ENCODE results near the gene RASGRF2. TPM values are rescaled to one million over a fixed set of nuclear protein-coding genes. Genes with fewer than 3 reads are reported as not detected.

The RASGRF2 gene
- total and polyA plus RNA-seq, 9 of the 15 experiments (the other 6 are each of a cell fraction or from before 2014, with no cell fraction given), result 0.01 to 0.22 (median 0.08) TPM; not detected in 2

GRCh38 chr5:81147886-81148571 lies 187.9 kb downstream of the RASGRF2 start:
- CTCF ChIA-PET (ENCODE audit: low intra/inter-chr PET ratio), result interaction anchor here (0.6 kb wide), 1 partner anchor 11 kb away, joined by 3 read pairs; no protein-coding TSS in a partner anchor
- BruUV-seq (replicated peaks), result no TSS peak
- no peaks in the 10 kb centered on the region for H3K79me2 ChIP-seq (ENCODE audit: control insufficient read depth, insufficient read depth, low read length)
- ATAC-seq (no peak), FAIRE-seq (no peak), DNase-seq (ENCODE audit: extremely low read depth in 1 of 4, low spot score in 3 of 4) (no peak)
- no peaks in the 10 kb centered on the region for H3K36me3 ChIP-seq (ENCODE audit: control insufficient read depth, insufficient read depth, low read length)
- no peak overlapping the region for H3K4me3 ChIP-seq
- H4K20me1 ChIP-seq (replicated peaks; ENCODE audit: control insufficient read depth, insufficient read depth, low read length), result no peaks in the 10 kb centered on the region
- TF ChIP-seq ZNF282 (CRISPR knock-in tag; IDR thresholded peaks at IDR 0.05) (no peak), CTBP1 (IDR thresholded peaks at IDR 0.05; ENCODE audit: borderline replicate concordance) (no peak), SAFB2 (IDR thresholded peaks at IDR 0.05; ENCODE audit: borderline replicate concordance, low read depth, low read length, severe bottlenecking) (no peak), MITF (IDR thresholded peaks at IDR 0.05) (no peak), SMC3 (conservative IDR thresholded peaks at IDR 0.05; ENCODE audit: insufficient read depth, low read depth, low read length) (no peak), HNRNPH1 (optimal IDR thresholded peaks at IDR 0.05; ENCODE audit: low read depth, low read length) (no peak), TCF15 (CRISPR knock-in tag; IDR thresholded peaks at IDR 0.05) (no peak), MIER1 (IDR thresholded peaks at IDR 0.05; ENCODE audit: low read depth) (no peak), U2AF1 (optimal IDR thresholded peaks at IDR 0.05; ENCODE audit: low read depth, low read length) (no peak), ZNF184 (CRISPR knock-in tag; IDR thresholded peaks at IDR 0.05) (no peak), ZBTB5 (IDR thresholded peaks at IDR 0.05) (no peak), POLR2AphosphoS2 (IDR thresholded peaks at IDR 0.05; ENCODE audit: low read length) (no peak)
- H3K4me2 ChIP-seq (ENCODE audit: insufficient read depth, low read length), result no peak overlapping the region
- no peak overlapping the region for H2AFZ ChIP-seq (ENCODE audit: low read depth, low read length)
- no peak overlapping the region for H3K9ac ChIP-seq (ENCODE audit: insufficient read depth in 1 of 2, low read depth in 2 of 2, low read length in 2 of 2)
- H3K9me3 ChIP-seq (replicated peaks; ENCODE audit: control insufficient read depth, insufficient read depth, low read depth, low read length), result no peaks in the 10 kb centered on the region
- intact Hi-C loops (cut with micrococcal nuclease), result no loop called here
- H3K9me1 ChIP-seq (ENCODE audit: control insufficient read depth, insufficient read depth, low read length), result no peaks in the 10 kb centered on the region
- 0% methylated on average over 7 of the region's 7 CpGs for WGBS (ENCODE audit: insufficient coverage, low coverage, missing lambda C conversion rate)
- no peaks in the 10 kb centered on the region for H3K4me1 ChIP-seq (replicated peaks in 1 of 2; ENCODE audit: control insufficient read depth in 2 of 2, insufficient read depth in 2 of 2, low read length in 2 of 2)
- H3K27ac ChIP-seq (ENCODE audit: extremely low read depth, low read depth, low read length), result no peak overlapping the region
- H3K27me3 ChIP-seq (ENCODE audit: control insufficient read depth in 2 of 2, insufficient read depth in 2 of 2, low read length in 2 of 2), result peaks cover 5 to 13% of the 10 kb centered on the region in 2 experiments; a peak in 3 of 5 replicates
- in situ Hi-C loops (cut with MboI), result no loop called here
- POLR2A ChIA-PET, result interaction anchor here (0.9 kb wide), 1 partner anchor 9 kb away, joined by 3 read pairs; no protein-coding TSS in a partner anchor

Data from K562 (cell line).